Measurements from ENCODE around the gene SYT2.
"Not testable (repeated sequence)": the region's sequence is repeated elsewhere in the genome, so short reads cannot be mapped to it uniquely, and the experiment has no call there.

The SYT2 gene

DNA sequence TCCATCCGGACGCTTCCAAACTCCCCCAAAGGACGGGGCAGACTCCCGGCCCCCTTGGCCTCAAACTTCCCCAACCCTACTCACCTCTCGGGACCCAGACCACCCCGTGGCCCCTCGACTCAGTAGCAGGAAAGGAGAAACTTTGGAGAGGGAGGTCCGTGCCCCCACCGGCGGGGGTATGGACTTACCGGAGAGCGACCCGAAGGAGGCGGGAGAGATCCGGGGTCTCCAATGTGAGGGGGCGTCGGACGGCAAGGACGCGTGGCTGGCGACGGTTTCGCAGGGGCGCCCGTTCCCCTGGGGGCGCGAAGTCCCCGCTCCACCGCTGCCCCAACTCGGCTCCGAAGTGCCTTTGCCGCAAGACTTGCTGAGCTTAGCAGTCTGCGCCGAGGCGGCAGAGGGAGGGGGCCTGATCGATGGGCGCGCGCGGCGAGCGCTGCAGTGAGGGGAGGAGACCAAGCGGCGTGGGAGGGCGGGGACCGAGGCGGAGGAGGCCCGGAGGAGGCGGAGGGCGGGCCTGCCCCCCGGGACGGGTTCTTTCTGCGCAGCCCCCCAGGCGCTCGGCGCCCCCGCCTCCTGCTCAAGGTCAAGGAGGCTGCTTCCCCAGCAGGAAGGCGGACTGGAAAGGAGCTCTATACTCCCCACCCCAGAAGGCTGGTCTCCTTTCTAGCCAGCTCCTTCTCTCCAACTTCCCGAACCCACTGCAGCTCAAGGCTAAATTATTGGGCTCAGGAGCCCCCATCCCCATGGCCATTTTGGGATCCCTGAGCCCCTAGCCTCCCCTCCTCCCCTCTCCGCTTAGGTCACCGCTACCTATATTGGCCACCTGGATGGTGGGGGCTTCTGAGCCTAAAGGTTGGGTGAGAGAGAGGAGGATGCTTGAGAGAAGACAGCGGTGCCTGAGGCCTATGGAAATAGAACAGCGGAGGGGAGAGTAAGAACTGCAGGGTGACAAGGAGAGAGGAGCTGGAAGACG is at the start of gene SYT2:
TSS of gene SYT2 (minus strand) at position 385 of the 976 bp plus-strand sequence. CDS start 104,682 bp downstream, outside the sequence.
- DNase-seq: no peak

DNA sequence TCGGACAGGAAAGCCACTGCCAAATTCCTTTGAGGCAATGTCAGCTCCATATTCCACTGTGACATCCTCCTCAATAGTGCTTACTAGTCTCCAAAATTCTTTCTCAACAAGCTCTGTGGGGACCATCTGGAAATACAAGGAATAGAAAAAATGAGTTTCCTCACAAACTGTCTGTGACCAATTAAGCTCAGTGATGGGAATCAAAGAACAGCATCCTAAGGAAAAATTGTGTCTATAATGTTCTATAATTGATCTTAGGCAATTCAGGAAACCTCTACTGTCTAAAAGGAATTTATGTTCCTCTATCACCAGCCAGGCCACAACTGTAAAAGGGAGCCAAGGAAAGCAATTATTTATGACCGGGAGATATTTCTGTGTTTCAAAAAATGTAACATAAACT is 46.1 kb upstream of the SYT2 start:
- no peak for DNase-seq

DNA sequence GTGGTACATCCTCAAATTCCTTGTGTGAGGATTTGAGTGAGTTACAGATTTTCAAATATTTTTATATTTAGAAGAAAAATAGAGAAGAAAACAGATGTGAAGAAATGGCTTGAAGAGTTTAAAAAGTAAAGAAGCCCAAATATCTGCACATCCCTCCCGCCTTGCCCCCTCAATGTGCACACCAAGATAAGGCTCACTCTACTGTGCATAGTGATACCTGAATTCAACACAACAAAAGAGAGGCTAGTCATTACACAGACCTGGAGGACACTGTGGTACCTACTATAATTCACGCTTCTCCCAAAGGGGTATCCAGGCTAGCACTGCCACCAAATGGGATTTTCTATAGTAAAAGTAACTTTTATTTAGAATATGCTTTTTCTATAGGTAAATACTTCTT is 44.0 kb upstream of the SYT2 start:
- DNase-seq: no peak

DNA sequence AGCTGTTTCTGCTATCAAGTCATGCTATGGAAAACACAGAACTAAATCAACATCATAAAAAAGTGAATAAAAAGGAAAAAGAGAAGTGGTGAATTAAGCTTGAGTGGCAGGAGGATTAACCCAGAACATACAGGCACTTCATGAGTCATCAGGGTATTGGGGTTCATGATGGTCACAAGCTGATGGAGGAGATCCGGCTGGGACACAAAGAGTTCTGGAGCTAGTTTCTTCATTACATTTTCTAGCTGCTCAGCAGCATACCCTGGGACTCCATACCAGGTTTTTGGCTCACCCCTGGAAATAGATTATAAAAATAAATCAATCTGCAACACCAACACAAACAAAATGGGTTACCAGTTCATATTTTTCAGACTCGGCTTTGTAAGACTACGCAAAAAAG is 42.5 kb upstream of the SYT2 start:
- DNase-seq: no peak

DNA sequence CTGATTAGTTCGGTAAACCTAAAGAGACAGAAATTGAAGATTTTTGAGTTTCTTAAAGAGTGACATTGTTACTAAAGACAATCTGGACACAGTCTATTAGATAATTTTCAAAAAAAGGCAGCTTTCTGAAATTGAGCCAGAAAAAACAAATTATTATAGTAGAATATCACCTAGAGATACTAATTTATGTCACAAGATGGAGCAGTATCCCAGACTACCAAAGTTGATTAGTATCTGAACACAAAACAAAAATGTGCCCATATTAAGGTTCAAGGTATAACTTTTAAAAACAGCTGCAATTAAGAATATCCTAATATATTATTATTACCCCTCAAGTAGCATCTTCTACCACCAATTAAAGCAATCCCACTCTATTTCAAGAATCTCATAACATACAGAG is 40.5 kb upstream of the SYT2 start:
- no peak for DNase-seq

DNA sequence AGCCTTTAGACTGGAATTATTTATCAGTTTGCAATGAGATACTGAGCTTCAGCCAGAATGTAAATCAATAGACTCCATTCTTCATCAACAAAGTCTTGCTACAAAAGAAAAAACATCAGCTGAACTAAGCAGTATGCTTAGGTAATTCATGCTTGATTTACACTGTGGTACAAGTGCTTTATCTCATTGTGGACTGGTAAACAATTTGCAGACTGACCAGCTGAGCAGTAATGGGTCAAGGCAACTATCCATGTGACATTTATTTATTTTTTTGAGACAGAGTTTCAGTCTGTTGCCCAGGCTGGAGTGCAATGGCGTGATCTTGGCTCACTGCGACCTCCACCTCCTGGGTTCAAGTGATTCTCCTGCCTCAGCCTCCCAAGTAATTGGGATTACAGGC is 39.8 kb upstream of the SYT2 start:
- DNase-seq: no peak

DNA sequence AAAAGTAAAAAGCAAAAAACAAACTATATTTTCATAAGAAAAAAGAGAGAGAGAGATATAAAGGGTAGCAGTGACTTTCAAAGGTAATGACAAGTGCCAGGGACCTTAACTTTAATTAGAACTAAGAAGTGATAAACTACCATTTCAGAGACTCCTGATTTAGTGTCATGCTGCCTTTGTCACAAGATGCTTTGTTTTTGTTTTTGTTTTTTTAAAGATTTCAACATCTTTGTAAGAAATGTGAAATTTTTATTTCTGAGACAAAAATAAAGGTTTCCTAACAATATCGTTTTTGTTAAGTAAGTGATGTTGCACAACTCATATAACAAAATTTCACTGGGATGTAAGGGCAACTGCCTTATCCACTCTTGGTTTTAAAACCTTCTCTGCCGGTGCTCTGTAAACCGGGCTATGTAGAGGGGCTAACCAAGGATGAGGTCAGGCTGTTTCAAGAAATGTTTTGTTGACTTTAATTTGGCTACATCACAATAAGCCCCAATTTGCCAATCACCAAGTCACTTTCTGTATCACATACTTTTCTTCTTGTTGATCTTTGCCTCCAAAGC is 35.2 kb upstream of the SYT2 start:
- DNase-seq: no peak

DNA sequence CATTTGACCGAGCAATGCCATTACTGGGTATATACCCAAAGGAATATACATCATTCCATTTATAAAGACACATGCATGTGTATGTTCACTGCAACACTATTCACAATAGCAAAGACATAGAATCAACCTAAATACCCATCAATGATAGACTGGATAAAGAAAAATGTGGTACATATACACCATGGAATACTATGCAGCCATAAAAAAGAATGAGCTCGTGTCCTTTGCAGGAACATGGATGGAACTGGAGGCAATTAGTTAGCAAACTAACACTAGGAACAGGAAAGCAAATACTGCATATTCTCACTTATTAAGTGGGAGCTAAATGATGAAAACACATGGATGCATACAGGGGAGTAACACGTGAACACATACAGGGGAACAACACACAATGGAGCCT is 34.5 kb upstream of the SYT2 start:
- not testable (repeated sequence) for DNase-seq

DNA sequence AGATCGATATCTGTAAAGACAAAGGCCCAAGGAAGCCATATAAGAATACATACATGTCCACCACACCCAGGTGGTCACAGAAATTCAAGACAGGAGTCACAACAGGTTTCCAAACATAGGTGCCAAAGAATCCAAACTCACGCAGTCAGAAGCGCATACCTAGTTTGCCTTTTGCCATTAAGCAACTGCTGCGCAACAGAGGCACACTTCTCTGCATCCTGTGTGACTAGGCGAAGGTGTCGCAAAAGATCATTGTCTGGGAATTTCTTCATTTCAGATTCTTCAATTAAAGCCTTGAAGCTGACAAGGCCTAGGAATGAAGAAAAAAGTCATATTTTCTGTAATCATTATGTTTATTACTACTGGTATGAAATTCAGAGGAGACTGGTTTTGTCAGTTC is 32.2 kb upstream of the SYT2 start:
- no peak for DNase-seq

DNA sequence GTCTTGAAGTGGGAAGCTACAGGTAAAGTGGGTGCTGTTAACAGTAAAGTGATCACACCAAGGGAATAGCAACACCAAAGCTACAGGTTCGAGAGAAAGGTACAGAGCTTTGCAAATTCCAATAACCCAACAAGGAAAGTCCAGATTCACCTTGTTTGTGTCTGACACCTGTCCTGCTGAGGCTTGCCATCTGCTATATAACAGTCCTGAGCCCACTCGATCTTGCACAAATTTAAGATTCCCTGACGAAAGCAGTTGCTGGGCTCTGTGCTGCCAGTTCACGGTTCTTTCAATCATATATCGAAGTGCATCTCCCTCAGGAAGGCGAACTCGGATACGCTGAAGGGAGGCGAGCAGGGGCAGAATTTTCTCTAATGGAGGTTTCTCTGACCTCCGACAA is 23.0 kb upstream of the SYT2 start:
- no peak for DNase-seq

DNA sequence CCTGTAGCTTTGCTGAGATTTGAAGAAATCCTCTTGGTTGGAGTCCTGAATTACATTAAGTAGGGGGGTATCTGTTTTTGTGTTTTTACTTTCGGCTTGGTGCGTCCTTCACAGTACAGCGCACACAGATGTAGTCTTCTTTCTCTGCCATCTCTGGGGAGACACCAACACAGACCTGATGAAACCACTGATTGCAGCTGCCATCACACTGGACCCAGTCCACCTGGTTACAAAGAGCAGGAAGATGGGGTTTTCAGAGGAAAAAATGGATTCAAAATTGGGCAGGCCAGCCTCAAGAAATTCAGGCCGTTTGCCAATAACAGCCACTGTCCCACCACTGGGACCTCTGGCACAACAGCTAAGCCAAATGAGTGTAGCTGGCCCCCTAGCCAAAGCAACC is 18.7 kb upstream of the SYT2 start:
- no peak for DNase-seq

DNA sequence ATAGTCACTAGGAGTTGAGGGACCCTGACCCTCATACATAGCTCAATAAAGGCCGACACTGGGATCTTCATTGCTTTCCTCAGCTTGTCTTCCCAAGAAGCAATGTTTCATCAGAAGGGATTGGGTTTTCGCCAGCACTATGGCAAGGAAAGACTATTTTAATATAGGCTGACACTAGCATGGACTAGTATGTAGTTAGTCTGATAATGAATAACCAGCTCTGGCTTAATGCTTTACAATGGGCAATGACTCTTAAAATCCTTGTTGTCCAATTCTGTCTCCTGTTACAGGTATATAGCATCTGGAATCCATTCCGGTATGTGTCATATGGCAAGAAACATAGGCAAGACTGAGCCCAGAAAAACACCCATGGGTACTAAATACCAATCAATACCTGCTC is 15.3 kb upstream of the SYT2 start:
- DNase-seq: no peak

DNA sequence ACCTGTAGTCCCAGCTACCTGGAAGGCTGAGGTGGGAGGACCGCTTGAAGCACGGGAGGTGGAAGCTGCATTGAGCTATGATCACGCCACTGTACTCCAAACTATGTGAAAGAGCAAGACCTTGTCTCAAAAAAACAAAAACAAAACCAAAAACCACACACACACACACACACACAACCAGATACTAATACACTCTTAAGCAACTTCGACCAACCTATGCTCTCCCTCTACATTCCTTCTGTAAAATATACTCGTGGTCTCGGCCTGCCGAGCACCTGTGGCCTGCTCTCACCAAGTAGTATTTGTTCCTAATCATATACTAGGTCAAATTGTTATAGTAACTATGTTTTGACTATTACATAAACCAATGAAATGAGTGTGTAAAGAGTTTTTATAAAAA is 13.5 kb upstream of the SYT2 start:
- no peak for DNase-seq

DNA sequence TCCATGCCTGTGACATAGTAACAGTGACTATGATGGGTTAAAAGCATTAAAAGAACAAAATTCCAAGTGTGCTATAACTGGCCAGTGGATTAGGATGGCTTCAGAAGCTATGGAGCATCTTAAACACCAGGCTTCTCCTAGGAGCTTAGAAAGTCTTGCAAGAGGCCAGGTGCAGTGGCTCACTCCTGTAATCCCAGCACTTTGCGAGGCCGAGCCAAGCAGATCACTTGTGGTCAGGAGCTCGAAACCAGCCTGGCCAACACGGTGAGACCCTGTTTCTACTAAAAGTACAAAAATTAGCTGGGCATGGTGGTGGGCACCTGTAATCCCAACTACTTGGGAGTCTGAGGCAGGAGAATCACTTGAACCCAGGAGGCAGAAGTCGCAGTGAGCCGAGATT is 12.8 kb upstream of the SYT2 start:
- DNase-seq: not testable (repeated sequence)

DNA sequence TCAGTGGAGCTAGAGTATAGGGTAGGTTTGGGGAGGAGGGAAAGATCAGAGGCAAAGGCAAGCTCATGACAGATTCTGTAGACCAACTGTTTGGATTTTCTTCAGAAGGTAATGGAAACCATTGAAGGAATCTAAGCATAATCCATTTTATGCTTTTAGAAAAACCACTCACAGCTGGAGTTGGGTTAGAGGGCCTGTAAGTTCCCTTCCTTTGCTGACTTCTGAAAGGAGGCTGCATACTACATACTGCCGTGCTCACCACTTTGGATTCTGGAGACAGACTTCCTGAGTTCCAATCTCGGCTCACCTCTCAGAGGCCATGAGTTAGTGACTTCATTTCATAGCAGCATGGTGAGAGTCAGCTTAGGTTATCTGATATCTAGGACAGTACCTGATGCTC is 6.4 kb upstream of the SYT2 start:
- no peak for DNase-seq

DNA sequence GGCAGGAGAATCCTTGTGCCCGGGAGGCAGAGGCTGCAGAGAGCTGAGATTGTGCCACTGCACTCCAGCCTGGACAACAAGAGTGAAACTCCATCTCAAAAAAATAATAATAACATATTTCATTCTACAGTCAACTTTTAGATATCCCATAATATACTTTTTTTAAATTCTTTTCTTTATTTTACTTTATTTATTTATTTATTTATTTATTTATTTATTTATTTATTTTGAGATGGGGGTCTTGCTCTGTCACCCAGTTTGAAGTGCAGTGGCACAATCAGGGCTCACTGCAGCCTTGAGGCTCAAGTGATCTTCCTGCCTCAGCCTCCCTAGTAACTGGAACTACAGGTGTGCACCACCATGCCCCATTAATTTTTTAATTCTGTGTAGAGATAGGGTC is 3.9 kb upstream of the SYT2 start:
- DNase-seq: not testable (repeated sequence)

DNA sequence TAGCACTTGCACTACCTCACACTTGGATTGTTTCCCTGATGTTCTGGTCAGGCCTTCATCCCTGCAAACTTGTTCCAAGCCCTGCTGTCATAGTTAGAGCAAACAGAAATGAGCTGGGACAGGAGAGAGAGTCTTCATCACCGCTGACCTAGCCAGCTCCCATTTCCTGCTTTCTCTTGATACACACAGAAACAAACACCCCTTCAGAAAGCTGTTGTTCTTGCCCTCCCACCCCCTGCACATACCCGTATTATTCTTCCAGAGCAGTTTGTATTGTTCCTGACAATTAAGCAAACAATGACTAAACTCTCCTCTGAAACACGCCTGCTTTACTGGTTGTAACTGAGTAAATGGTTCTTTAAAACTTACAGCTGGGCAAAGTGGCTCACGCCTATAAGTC is 2.9 kb upstream of the SYT2 start:
- no peak for DNase-seq

DNA sequence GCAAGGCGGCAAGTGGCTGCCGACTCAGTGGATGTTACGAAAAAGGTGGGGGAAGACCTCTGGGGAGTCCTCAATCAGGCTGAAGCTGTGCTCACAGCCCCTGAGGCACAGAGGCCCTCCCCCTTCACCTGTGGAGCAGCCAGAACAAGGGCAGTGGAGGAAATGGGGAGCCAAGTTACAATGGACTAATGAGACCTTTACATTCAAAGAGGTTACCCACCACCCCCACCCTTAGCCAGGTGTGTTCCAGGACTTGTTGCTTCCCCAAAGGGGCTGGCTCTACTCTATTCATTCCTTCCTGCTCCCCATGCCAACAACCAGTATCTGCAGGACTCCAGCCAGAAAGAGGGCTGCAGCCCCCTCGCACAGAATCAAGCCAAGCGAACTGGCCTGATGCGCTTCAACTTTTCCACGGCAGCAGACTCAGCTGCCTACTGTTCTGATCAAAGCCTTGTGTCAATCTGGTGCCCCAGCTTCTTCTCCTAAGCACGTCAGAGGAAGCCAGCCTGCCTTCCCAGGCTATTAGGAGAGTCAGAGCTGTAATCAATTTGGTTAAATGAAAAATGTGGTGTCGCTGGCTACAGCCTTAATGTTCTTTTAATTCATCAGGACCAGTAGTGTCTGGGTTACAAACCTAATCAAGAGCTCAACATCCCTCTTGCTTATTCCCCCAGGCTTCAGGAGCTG is 1.8 kb upstream of the SYT2 start:
- DNase-seq: no peak

DNA sequence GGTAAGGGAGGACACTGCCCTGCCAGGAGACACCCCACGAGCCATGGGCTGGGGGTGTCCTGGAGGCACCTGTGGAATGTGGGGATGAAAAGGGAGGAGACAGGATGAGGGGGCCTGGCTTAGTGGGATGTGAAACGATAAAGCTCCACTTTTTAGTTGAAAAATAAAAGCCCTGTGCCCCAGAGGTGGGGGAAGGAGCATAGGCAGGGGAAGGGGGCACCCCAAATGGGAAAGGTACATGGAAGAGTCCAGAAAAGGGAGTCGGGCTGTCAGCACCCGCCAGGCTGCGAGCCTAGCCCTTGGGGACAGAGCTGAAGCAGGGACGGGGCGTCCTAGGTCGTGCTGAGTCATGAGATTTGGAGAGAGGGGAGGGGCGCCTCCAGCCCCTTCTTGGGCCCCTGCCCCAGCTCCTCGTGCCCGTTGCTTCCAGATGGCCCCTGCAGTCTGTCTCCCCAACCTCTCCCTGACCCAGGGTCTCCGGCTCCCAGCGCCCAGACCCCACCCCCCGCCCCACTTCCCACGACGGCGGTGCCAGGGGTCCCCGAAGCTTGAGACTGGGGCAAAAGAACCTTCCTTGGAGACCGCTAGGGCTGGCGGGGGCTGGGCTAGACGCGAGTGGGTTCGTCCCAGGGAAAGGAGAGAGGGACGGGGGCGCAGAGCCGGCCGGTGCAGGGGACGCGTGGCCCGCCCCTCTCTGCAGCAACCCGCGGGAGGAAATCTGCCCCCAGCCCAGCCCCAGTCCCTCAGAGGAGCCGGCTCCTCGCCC is 795 bp downstream of the SYT2 start:
- DNase-seq: no peak

DNA sequence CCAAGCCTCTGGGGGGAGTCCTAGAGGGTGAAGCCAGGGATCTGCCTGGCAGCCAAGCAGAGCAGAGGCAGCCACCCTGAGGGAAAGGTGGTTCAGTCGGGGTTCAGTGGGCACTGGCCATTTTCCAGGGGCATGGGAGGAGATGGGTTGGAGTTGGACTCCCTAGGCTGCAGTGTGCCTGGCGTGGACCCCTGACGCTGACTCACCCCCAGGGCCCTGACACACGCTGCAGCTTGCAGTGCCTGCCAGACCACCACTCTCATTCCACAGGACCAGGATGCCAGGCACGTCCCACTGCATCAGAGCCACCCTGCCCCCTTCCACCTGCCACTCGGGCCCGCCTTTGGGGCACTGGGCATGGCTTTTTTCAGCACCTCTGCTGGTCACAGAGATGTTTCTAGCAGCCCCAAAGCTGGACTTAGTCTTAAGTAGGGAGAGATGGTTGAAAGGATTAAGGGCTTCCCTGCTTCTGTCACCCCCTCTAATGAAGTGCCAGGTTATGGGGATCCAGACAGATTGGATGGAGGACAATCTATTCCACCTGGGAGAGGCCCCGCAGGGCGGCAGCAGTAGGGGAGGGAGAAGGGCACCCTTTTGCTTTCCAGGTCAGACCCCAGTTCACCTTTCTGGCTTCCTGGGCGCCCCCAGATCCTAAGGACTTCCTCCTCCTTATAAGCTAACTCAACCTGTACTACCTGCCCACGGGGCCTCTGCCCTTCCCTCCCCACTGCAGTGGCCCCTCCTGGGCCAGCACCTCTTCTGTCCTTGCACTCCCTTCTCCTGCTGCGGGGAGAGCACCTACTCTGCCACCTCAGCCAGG is 1.6 kb downstream of the SYT2 start:
- no peak for DNase-seq

DNA sequence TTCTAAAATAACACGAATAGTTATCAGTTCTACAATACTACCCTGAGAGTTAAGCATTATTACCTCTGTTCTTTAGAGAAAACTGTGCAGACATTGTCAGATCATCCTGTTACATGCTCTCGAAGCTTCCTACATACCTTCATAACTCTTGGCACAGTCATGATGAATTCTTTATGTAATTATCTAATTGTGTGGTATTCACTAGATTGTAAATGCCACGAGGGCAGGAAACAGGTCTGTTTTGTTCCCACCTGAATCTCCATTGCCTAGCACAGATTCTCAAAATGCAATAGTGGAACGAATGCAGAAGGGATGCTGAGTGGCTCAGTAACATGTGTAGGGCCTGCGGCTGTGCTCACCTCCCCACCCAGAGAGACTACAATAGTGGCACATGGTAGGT is 3.4 kb downstream of the SYT2 start:
- no peak for DNase-seq

DNA sequence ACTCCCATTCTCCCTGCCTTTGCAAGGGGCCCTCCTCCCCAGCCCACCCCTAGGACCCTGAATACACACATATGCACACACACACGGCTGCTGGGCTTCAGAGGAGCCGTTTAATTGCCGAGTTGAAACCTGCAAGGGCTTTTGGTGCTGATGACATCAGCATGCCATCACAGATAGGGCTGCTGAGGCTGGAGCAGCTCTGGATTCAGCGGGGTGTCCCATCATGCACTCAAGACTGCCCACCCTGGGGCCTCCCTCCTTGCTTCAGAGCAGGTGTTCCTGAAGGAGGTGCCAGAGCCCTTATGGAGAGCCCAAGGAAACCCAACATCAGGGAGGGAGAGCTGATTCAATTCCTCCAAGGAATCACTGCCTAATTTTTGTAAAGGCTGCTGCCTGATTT is 5.7 kb downstream of the SYT2 start:
- DNase-seq: no peak

All from T1000 (cell line).